Activated T-helper 2 cell treated with anti-CD3 and anti-CD28 coated beads, Interferon-gamma antibody, Interleukin-2, Interleukin-4, amounts not matched to agents 10 μg/mL and 5 μg/mL and 100 μg/mL, durations not matched to agents 14 hours and 24 hours and 36 hours (primary cell): ENCODE data around the gene NFATC1. TPM values are rescaled to one million over a fixed set of nuclear protein-coding genes. Genes with fewer than 3 reads are reported as not detected.

Source experiments
- DNase-seq: peaks from one replicate; pipeline ENCODE4 v3.0.0; 2021; ENCODE audit warnings: low spot score
- H3K27ac Mint-ChIP-seq: one replicate; pipeline ENCODE4 v1.8.0; 2021; ENCODE audit warnings: mixed read lengths
- H3K27me3 Mint-ChIP-seq: one replicate; pipeline ENCODE4 v1.8.0; 2021; ENCODE audit warnings: low read depth, mixed read lengths
- H3K36me3 Mint-ChIP-seq: one replicate; pipeline ENCODE4 v1.8.0; 2021; ENCODE audit warnings: low read depth, mixed read lengths
- H3K4me1 Mint-ChIP-seq: one replicate; pipeline ENCODE4 v1.8.0; 2021; ENCODE audit warnings: low read depth, mixed read lengths
- H3K4me3 Mint-ChIP-seq: one replicate; pipeline ENCODE4 v1.8.0; 2021; ENCODE audit warnings: low read depth, mild to moderate bottlenecking, moderate library complexity, mixed read lengths
- H3K9me3 Mint-ChIP-seq: one replicate; pipeline ENCODE4 v1.8.0; 2021; ENCODE audit warnings: mixed read lengths
- intact Hi-C: fragments of 100-400 bp; cut with micrococcal nuclease; formaldehyde crosslinking; loops from one replicate; pipeline ENCODE4 v1.15.1; 2023
- total RNA-seq: library from RNA; stranded (reverse); gene quantifications from 2 replicates; pipeline ENCODE4 v1.2.3, GENCODE V29; 2022

NFATC1 gene
- total RNA-seq, 1 donor from 2014 or later, result 99.9 TPM

DNA sequence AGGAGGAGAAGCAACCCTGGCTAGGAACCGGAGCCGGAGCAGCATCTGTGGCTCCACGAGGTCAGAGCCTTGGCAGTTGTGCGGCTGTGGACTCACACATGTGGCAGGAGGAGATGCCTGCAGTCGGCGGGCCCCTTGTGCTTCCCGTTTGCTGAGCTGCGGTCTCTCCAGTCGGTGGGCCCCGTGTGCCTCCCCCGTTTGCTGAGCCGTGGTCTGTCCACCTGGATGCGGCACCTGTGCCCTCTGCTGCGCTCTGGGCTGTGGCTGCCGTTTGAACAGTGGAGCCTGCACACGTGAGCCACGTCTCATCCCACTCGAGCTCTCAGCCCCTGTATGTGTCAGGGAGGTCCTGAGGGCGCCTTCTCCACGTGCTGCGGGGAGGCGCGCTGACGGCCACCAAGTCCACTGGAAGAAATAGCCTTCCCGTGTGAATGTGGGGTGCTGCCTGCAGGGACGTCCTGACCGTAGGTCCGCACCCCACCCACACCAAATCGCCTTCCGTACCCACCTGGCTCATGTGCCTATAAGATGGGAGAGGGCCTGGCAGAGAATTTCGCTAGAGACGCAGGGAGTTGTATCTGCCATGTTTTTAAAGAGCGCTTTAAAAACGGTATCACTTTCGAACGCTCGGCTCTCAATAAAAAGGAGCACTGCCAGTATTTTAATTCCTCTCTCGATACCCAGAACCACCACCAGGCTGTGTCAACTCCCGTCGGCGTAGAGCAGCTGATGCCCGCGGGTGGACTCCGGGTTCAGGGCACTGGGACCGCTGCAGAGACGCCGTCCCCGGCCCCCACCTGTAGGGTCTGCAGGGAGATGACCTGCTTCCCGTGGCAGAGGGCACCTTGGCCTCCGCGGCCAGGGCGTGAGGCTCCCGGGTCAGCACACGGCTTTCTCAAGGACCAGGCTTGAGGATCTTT is 117.0 kb downstream of the NFATC1 start:
- H3K4me3 Mint-ChIP-seq, result no peak overlapping the region
- H3K9me3 Mint-ChIP-seq, result no peaks in the 10 kb centered on the region
- intact Hi-C loops, result no loop called here
- no peak overlapping the region for H3K27ac Mint-ChIP-seq
- peaks cover 28% of the 10 kb centered on the region for H3K4me1 Mint-ChIP-seq
- no peak for DNase-seq
- no peaks in the 10 kb centered on the region for H3K27me3 Mint-ChIP-seq
- peaks cover 48% of the 10 kb centered on the region for H3K36me3 Mint-ChIP-seq

DNA sequence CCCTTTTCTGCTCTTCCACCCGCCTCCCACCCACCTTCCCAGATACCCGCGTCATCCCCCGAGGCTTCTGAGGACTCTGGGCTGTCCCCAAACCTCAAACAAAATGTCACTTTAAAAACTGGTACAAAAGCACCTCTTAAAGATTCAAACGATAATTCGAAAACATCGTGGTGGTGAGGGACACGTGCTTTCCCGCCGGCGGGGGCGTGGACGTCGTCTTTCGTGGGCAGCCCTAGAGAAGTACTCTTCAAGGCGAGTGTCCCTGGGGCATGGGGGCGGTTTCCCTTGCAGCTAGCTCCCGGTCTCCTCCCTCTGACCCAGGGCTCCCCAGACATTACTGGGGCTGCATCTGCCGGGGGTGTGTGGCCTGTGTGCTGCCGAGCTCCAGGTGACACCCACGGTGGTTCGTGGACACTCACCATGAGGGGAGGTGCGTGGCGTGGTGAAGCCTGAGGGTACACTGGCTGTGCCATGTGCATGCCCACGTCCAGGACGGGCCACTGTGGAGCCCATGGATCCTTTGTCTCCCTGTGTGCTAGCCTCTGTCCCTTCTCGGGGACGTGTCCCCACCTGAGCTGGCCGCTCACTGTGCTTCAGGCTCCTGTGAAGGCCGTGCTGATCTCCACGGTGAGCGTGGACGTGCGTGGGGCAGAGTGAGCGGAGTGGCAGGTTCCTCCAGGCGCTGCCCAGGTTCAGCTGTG is 117.8 kb downstream of the NFATC1 start:
- H3K9me3 Mint-ChIP-seq, result no peaks in the 10 kb centered on the region
- no peaks in the 10 kb centered on the region for H3K27me3 Mint-ChIP-seq
- peaks cover 29% of the 10 kb centered on the region for H3K4me1 Mint-ChIP-seq
- H3K4me3 Mint-ChIP-seq, result no peak overlapping the region
- no peak for DNase-seq
- no peak overlapping the region for H3K27ac Mint-ChIP-seq
- intact Hi-C loops, result no loop called here
- peaks cover 45% of the 10 kb centered on the region for H3K36me3 Mint-ChIP-seq

DNA sequence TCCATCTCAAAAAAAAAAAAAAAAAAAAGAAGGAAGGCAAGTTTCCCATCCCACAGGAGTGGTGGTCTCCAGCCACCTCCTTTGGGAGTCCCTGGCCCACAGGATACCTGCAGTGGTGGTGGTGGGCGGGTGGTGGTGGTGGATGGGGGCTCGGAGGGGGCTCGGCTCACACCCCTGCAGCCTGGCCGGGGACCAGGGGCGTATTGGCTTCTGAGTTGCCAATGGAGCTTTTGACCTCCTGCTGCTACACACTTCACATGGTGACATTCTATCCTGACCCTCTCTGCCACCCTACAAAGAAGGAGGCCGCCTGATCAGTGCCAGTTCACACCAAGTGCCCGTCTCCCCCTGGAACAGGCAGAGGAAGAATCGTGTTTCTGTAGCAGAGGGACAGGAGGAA is 119.6 kb downstream of the NFATC1 start:
- Mint-ChIP-seq H3K9me3 (no peaks in the 10 kb centered on the region), H3K4me3 (no peak overlapping the region), H3K27ac (peak overlapping the region; percentile 67), H3K36me3 (peaks cover 41% of the 10 kb centered on the region), H3K4me1 (peaks cover 35% of the 10 kb centered on the region), H3K27me3 (no peaks in the 10 kb centered on the region)
- intact Hi-C loops, result no loop called here
- DNase-seq, result no peak

DNA sequence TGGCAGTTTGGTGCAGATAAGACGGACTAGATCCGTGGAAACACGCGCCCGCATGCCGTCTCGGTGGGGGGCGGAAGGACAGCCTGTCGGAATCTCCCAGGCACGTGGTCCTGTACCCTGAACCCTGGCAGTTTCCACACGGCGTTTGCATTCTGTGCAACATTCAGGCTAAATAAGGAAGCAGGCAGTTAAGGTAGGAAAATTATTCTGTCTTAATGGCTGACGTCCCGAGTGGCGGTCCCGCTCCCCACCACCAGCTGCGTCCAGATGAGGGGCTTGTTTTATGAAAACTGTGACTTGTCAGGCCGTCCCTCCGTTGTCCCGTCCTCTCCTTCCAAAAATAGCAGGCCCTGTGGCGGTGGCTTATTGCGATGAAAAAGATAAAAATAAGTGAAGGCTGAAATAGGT is 120.2 kb downstream of the NFATC1 start:
- H3K27me3 Mint-ChIP-seq, result no peaks in the 10 kb centered on the region
- H3K36me3 Mint-ChIP-seq, result peaks cover 40% of the 10 kb centered on the region
- intact Hi-C loops, result no loop called here
- H3K9me3 Mint-ChIP-seq, result no peaks in the 10 kb centered on the region
- no peak for DNase-seq
- peak overlapping the region; percentile 77 for H3K4me3 Mint-ChIP-seq
- H3K4me1 Mint-ChIP-seq, result peaks cover 41% of the 10 kb centered on the region
- peak overlapping the region; percentile 95 for H3K27ac Mint-ChIP-seq

DNA sequence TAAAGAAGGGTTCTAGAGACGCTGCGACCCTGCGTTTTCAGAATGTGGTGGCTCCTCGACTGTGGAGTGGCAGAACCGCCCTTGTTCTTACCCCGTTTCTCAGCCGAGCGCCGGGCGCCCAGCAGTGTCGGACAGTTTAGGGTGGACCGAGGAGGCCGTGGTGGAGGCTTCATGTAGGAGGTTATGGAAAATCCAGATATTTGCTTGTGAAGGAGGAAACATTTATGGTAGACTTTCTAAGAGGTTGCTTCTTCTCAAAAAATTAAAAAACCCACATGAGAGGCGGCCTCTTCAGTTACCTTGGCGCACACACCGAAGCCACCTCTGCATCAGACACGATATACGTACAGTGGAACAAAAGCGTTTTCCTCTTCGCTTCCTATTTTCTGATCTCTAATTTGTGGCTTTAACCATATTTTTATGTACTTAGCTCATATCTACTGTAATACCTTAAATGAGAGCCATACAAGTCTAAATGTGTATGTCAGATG is 120.8 kb downstream of the NFATC1 start:
- peaks cover 44% of the 10 kb centered on the region for H3K4me1 Mint-ChIP-seq
- peak overlapping the region; percentile 77 for H3K4me3 Mint-ChIP-seq
- intact Hi-C loops, result no loop called here
- H3K36me3 Mint-ChIP-seq, result peaks cover 40% of the 10 kb centered on the region
- peak overlapping the region; percentile 95 for H3K27ac Mint-ChIP-seq
- no peaks in the 10 kb centered on the region for H3K27me3 Mint-ChIP-seq
- no peak for DNase-seq
- H3K9me3 Mint-ChIP-seq, result no peaks in the 10 kb centered on the region

DNA sequence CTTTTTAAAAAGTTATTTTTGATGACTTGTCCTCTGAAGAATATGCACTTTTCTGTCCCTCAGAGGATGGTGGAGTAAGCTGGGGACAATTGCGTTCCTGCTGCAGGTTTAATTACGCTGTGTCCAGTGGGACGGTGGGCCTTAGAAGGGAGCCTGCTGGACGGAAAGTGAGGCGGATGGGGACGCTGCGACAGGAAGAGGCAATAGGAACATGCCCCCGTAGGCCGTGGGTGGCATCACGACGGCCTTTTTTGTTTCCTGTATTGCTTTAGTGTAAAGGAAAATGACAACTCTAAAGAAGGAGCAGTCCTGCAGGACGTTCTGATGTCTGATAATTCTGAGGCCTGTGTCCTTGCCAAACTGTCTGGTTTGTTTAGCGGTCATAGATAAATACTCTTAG is 121.6 kb downstream of the NFATC1 start:
- H3K36me3 Mint-ChIP-seq, result peaks cover 37% of the 10 kb centered on the region
- DNase-seq, result peak; percentile 35
- intact Hi-C loops, result no loop called here
- peak overlapping the region; percentile 95 for H3K27ac Mint-ChIP-seq
- H3K9me3 Mint-ChIP-seq, result no peaks in the 10 kb centered on the region
- H3K27me3 Mint-ChIP-seq, result no peaks in the 10 kb centered on the region
- peaks cover 51% of the 10 kb centered on the region for H3K4me1 Mint-ChIP-seq
- H3K4me3 Mint-ChIP-seq, result peak overlapping the region; percentile 77

DNA sequence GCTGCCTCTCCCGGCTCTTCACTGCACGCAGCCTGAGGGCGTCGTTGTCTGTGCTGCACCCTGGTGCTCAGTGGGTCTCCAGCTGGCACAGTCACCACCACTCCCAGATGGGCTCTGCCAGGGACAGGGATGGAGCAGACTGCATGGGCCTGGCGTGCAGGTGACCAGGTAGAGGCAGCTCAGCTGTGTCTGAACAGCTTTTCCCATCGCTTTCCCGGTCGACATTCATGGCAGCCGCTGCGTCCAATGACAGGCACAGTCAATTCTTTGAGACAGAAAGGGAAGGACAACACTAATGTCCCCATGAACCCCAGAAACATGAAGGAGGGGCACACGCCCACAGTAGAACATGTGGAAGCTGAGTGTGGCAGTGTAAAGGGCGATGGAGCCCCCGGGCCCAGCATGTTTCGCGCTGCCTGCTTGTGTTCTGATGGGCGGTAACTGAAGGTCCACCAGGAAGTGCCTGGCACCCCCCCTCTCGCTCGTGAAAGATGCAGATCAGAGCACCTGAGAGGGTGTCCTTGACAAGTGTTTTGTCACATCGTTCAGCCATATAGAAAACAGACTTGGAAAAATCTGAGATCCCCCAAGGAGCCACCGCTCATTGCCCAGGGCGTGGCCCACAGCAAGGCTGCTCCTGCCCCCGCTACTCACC is 122.4 kb downstream of the NFATC1 start:
- peak overlapping the region; percentile 95 for H3K27ac Mint-ChIP-seq
- H3K9me3 Mint-ChIP-seq, result no peaks in the 10 kb centered on the region
- peaks cover 58% of the 10 kb centered on the region for H3K4me1 Mint-ChIP-seq
- no peaks in the 10 kb centered on the region for H3K27me3 Mint-ChIP-seq
- peaks cover 29% of the 10 kb centered on the region for H3K36me3 Mint-ChIP-seq
- H3K4me3 Mint-ChIP-seq, result peak overlapping the region; percentile 3
- intact Hi-C loops, result no loop called here
- DNase-seq, result no peak

DNA sequence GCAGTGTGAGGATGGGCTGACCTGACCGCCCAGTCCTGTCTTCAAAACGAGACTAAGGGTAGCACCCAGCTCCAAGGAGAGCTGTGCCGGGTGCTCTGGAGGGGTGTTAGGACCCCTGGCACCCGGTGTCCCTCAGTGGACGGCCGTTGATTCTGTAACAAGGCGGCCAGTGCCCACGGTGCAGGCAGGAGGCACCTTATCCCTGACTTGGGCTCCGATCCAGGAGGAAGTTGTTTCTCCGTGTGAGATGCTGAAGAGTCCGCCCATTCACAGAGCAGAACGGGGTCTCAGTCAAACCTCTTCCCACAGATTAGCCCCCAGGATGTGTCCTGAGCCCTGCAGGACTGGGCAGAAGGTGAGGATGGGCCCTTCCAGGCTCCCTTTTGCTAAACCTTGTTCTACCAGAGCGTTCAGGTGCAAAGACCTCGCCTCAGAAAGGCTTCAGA is 123.0 kb downstream of the NFATC1 start:
- H3K27ac Mint-ChIP-seq, result peak overlapping the region; percentile 72
- H3K4me3 Mint-ChIP-seq, result no peak overlapping the region
- peaks cover 64% of the 10 kb centered on the region for H3K4me1 Mint-ChIP-seq
- no peak for DNase-seq
- intact Hi-C loops, result no loop called here
- H3K9me3 Mint-ChIP-seq, result no peaks in the 10 kb centered on the region
- no peaks in the 10 kb centered on the region for H3K27me3 Mint-ChIP-seq
- H3K36me3 Mint-ChIP-seq, result peaks cover 24% of the 10 kb centered on the region

DNA sequence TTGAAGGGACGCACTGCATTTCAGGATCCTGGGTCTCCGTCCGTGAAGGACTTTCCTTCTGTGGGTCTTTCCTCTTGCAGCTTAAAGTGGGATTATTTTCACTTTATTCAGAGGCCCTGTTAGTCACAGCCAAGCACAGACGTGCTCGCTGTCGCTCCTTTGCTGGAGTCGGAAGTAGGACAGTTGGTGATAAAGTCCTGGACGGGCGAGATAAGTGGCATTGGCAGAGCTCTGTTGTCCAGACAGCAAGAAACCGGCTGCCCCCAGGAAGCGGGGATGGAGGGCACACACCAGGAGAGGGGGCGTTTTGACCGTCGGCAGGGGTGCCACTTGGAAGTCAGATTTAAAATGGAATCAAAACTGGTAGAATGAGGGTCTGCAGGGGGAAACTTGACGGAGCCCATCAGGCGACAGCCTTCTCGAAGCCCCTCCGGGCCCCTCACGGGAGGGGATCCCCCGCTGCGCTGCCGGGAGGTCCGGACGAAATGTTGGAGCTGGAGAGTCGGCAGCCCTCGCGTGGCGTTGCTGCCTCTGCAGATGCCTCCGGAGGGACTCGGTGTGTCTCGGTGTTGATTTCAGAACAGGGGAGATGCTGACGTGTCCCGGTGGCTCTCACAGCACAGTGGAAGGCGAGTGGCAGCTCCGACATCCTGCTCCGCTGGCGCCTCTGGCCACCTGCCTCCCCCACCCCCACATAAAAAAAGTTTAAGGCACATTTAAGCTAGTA is 124.2 kb downstream of the NFATC1 start:
- peak overlapping the region; percentile 98 for H3K27ac Mint-ChIP-seq
- peaks cover 22% of the 10 kb centered on the region for H3K36me3 Mint-ChIP-seq
- intact Hi-C loops, result loop anchor here (5.0 to 10.0 kb wide), 4 partner anchors 73 to 453 kb away; partner anchors contain the start of genes ATP9B and SLC66A2
- no peaks in the 10 kb centered on the region for H3K27me3 Mint-ChIP-seq
- H3K4me3 Mint-ChIP-seq, result peak overlapping the region; percentile 56
- DNase-seq, result no peak
- peaks cover 71% of the 10 kb centered on the region for H3K4me1 Mint-ChIP-seq
- no peaks in the 10 kb centered on the region for H3K9me3 Mint-ChIP-seq

DNA sequence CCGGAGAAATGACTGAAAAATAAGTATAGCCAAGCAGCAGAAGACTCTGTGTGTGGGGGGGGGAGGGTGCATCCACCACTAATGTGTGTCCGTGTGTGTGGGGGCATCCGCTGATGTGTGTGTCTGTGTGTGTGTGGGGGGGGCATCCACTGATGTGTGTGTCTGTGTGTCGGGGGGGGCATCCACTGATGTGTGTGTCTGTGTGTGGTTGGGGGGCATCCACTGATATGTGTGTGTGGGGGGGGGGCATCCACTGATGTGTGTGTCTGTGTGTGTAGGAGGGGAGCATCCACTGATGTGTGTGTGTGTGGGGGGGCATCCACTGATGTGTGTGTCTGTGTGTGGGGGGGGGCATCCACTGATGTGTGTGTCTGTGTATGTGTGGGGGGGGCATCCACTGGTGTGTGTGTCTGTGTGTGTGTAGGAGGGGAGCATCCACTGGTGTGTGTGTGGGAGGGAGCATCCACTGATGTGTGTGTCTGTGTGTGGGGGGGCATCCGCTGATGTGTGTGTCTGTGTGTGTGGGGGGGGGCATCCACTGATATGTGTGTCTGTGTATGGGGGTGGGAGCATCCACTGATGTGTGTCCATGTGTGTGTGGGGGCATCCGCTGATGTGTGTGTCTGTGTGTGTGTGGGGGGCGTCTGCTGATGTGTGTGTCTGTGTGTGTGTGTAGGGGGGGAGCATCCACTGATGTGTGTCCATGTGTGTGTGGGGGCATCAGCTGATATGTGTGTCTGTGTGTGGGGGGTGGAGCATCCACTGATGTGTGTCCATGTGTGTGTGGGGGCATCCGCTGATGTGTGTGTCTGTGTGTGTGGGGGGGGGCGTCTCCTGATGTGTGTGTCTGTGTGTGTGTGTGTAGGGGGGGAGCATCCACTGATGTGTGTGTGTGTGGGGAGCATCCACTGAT is 125.0 kb downstream of the NFATC1 start:
- Mint-ChIP-seq H3K27me3 (no peaks in the 10 kb centered on the region), H3K4me3 (peak overlapping the region; percentile 56), H3K27ac (peak overlapping the region; percentile 98), H3K4me1 (peaks cover 75% of the 10 kb centered on the region), H3K36me3 (peaks cover 22% of the 10 kb centered on the region), H3K9me3 (no peaks in the 10 kb centered on the region)
- intact Hi-C loops, result loop anchor here (5.0 to 10.0 kb wide), 4 partner anchors 73 to 453 kb away; partner anchors contain the start of genes ATP9B and SLC66A2
- DNase-seq, result no peak

DNA sequence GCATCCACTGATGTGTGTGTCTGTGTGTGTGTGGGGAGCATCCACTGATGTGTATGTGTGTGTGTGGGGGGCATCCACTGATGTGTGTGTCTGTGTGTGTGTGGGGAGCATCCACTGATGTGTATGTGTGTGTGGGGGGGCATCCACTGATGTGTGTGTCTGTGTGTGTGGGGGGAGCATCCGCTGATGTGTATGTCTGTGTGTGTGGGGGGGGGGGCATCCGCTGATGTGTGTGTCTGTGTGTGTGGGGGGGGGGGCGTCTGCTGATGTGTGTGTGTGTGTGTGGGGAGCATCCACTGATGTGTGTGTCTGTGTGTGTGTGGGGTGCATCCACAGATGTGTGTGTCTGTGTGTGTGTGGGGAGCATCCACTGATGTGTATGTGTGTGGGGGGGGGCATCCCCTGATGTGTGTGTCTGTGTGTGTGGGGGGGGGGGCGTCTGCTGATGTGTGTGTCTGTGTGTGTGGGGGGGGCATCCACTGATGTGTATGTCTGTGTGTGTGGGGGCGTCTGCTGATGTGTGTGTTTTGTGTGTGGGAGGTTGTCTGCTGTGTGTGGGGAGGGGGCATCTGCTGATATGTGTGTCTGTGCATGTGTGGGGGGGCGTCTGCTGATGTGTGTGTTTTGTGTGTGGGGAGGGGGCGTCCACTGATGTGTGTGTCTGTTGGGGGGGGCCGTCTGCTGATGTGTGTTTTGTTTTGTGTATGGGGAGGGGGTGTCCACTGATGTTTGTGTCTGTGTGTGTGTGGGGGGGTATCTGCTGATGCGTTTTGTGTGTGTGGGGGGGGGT is 125.9 kb downstream of the NFATC1 start:
- peaks cover 69% of the 10 kb centered on the region for H3K4me1 Mint-ChIP-seq
- intact Hi-C loops, result loop anchor here (5.0 to 10.0 kb wide), 4 partner anchors 74 to 454 kb away; partner anchors contain the start of genes ATP9B and SLC66A2
- H3K27ac Mint-ChIP-seq, result peak overlapping the region; percentile 98
- H3K36me3 Mint-ChIP-seq, result peaks cover 23% of the 10 kb centered on the region
- no peaks in the 10 kb centered on the region for H3K27me3 Mint-ChIP-seq
- DNase-seq, result no peak
- peak overlapping the region; percentile 77 for H3K4me3 Mint-ChIP-seq
- H3K9me3 Mint-ChIP-seq, result no peaks in the 10 kb centered on the region
